Measurements from ENCODE around the gene IFT22. TPM values are rescaled to one million over a fixed set of nuclear protein-coding genes. Genes with fewer than 3 reads are reported as not detected.
"Not testable (repeated sequence)": the region's sequence is repeated elsewhere in the genome, so short reads cannot be mapped to it uniquely, and the experiment has no call there.

Gene IFT22
- total RNA-seq, 3 donors from 2014 or later: 19.7 to 33.4 (median 24.5) TPM

DNA sequence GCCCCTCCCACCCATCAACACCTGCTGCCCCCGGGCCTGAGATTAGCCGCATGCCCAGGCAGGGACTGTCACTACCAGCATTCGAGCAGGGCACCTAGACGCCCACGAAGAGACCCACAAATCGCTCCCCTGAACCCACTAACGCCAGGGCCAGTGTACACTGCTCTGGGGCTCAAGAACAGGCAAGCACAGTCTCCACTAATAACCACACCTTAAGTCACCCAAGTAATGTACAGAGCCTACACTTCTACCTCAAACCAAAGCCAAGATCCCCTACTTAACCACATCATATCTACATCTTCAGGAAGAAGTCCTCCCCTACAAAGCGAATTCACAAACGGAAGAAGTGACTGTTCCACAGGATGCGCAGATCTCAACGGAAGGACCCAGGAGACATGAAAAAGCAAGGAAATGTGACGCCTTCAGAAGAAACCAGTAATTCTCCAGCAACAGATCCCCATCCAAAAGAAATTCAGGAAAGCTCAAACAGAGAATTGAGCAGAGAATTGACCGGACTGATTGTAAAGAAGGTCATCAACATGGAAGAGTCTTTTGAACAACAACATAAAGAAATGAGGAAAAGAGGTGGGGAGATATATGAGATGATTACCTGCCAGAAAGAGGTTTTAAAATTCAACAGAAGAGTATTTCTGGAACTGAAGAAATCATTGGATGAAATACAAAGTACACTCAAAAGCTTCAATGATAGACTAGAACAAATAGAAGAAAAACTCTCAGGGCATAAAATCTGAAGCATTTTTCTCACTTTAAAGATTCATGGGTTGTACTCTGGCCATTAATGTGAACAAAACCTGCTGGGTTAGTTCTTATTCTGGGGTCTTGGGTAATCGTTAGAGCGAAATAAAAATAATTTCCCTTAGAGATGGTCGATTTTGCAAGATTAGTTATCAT is 20.9 kb downstream of the IFT22 start:
- intact Hi-C loops (cut with DNase I; ENCODE audit: low total_unique reads): no loop called here
- Histone ChIP-seq H3K27ac (no peak overlapping the region), H3K27me3 (peaks cover 10 to 66% of the 10 kb centered on the region in 2 donors), H3K4me1 (no peaks in the 10 kb centered on the region), H3K9me3 (peaks cover 29 to 31% of the 10 kb centered on the region in 2 donors), H3K36me3 (no peaks in the 10 kb centered on the region), H3K4me3 (no peak overlapping the region)
- no peak for TF ChIP-seq POLR2AphosphoS5 (IDR thresholded peaks at IDR 0.05)
- TF ChIP-seq, protein P1, sequence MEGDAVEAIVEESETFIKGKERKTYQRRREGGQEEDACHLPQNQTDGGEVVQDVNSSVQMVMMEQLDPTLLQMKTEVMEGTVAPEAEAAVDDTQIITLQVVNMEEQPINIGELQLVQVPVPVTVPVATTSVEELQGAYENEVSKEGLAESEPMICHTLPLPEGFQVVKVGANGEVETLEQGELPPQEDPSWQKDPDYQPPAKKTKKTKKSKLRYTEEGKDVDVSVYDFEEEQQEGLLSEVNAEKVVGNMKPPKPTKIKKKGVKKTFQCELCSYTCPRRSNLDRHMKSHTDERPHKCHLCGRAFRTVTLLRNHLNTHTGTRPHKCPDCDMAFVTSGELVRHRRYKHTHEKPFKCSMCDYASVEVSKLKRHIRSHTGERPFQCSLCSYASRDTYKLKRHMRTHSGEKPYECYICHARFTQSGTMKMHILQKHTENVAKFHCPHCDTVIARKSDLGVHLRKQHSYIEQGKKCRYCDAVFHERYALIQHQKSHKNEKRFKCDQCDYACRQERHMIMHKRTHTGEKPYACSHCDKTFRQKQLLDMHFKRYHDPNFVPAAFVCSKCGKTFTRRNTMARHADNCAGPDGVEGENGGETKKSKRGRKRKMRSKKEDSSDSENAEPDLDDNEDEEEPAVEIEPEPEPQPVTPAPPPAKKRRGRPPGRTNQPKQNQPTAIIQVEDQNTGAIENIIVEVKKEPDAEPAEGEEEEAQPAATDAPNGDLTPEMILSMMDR (IDR thresholded peaks at IDR 0.05): no peak
- no peak for TF ChIP-seq POLR2A (IDR thresholded peaks at IDR 0.05)
- DNase-seq (ENCODE audit: low spot score in 2 of 2): no peak

DNA sequence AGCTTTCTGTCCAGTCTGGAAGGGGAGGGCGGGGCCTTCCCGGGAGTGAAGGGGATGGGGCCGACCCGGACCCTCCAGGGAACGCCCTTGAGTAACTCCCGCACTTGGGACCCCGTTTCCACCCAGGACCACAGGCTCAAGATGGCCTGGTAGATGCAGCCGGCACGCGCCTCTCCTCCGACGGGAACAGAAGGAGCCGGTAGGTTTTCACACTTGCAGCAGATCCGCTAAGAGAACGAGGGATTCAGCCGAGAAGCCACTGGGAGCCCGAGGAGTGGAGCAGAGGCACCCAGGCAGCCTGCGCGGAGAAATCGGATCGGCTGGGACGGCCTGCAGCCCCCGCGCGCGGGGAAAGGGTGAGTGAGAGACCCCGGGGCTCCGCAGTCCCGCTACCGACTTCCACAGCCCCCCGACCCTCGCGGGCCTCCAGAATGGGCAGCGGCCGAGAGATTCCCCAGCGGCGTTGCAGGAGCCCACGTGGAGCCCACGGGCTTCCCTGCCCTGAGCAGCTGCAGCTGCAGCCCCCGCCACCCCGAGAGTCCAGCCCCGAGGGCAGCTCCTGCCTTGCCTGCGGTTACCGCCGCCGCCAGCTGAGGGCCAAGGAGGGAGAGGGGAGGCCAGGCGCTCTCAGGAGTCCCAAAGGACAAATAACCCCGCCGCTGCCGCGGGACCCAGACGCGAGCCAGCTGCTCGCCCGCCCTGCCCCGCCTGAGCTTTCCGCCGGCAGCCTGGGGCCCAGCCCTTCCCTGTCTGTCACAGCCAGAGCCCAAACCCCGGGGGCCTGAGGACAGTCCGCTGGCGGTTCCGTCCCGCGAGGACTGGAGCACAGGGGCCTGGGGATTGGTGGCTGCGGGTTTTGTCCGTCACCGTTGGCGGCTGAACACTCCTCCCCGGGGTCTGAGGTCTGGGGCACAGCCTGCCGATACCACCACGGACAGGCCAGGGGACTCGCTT is 21.8 kb downstream of the IFT22 start:
- intact Hi-C loops (cut with DNase I; ENCODE audit: low total_unique reads): loop anchor here (5.0 kb wide), 1 partner anchor 237 kb away; no protein-coding TSS in a partner anchor
- DNase-seq (ENCODE audit: low spot score in 2 of 2): no peak
- Histone ChIP-seq H3K4me3 (peak overlapping the region in 1 of 3 donors; percentile 44), H3K27me3 (peaks cover 10 to 72% of the 10 kb centered on the region in 2 donors), H3K4me1 (no peaks in the 10 kb centered on the region), H3K27ac (no peak overlapping the region), H3K9me3 (peaks cover 29 to 31% of the 10 kb centered on the region in 2 donors), H3K36me3 (no peaks in the 10 kb centered on the region)
- TF ChIP-seq POLR2AphosphoS5 (IDR thresholded peaks at IDR 0.05) (no peak), POLR2A (IDR thresholded peaks at IDR 0.05) (no peak)
- TF ChIP-seq, protein P1 (IDR thresholded peaks at IDR 0.05): no peak

DNA sequence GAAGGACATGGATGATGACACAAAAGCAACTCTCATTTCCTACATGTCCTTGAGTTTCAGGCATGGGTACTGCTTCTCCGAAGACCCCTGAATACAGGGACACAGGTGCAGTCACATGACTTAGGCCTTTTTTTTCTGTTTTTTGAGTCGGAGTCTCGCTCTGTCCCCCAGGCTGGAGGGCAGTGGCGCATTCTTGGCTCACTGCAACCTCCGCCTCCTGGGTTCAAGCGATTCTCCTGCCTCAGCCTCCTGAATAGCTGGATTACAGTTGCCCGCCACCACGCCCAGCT is 26.8 kb downstream of the IFT22 start:
- H3K9me3 ChIP-seq: peaks cover 0 to 7% of the 10 kb centered on the region in 2 donors
- no peak overlapping the region for H3K4me3 ChIP-seq
- peaks cover under 1 to 43% of the 10 kb centered on the region in 2 donors for H3K27me3 ChIP-seq
- no peak for TF ChIP-seq POLR2A (IDR thresholded peaks at IDR 0.05)
- TF ChIP-seq, protein P1 (IDR thresholded peaks at IDR 0.05): no peak
- TF ChIP-seq POLR2AphosphoS5 (IDR thresholded peaks at IDR 0.05): no peak
- H3K27ac ChIP-seq: no peak overlapping the region
- no peak for DNase-seq (ENCODE audit: low spot score in 2 of 2)
- no peaks in the 10 kb centered on the region for H3K4me1 ChIP-seq
- H3K36me3 ChIP-seq: no peaks in the 10 kb centered on the region
- intact Hi-C loops (cut with DNase I; ENCODE audit: low total_unique reads): loop anchor here (5.0 kb wide), 1 partner anchor 232 kb away; no protein-coding TSS in a partner anchor

DNA sequence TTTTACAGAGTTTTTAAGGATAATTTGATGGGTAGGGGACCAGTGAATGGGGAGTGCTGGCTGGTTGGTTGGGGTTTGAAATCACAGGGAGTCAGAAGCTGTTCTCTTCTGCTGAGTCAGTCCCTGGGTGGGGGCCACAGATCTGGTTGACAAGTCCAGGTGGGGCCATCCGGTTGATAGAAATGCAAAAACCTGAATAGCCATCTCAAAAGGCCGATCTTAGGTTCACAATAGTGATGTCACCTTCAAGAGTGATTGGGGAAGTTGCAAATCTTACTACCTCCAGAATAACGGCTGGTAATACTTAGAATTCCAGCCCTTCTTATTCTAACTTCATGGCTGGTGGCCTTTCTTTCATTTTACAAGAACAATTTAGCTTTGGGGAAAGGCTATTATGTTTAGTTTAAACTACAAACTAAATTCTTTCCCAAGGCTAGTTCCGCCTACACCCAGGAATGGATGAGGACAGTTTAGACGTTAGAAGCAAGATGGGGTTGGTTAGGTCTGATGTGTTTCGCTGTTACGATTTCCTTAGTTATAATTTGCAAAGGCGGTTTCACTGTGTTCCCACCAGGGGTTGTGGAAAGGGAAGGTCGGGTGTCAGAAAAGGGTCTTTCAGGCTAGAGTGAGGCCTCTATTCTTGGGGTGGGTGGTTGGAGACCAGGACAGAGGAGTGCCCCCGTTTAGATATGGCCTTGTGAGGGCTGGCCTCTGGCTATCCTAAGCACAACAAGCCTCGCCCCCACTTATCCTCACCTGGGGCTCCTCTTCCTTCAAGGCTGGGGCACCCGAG is 27.4 kb downstream of the IFT22 start:
- intact Hi-C loops (cut with DNase I; ENCODE audit: low total_unique reads): no loop called here
- peaks cover 0 to 2% of the 10 kb centered on the region in 2 donors for H3K9me3 ChIP-seq
- no peak overlapping the region for H3K4me3 ChIP-seq
- peaks cover 0 to 39% of the 10 kb centered on the region in 2 donors for H3K27me3 ChIP-seq
- TF ChIP-seq, protein P1 (IDR thresholded peaks at IDR 0.05): no peak
- no peak for TF ChIP-seq POLR2A (IDR thresholded peaks at IDR 0.05)
- TF ChIP-seq POLR2AphosphoS5 (IDR thresholded peaks at IDR 0.05): no peak
- no peak for DNase-seq (ENCODE audit: low spot score in 2 of 2)
- H3K36me3 ChIP-seq: no peaks in the 10 kb centered on the region
- no peaks in the 10 kb centered on the region for H3K4me1 ChIP-seq
- H3K27ac ChIP-seq: no peak overlapping the region

DNA sequence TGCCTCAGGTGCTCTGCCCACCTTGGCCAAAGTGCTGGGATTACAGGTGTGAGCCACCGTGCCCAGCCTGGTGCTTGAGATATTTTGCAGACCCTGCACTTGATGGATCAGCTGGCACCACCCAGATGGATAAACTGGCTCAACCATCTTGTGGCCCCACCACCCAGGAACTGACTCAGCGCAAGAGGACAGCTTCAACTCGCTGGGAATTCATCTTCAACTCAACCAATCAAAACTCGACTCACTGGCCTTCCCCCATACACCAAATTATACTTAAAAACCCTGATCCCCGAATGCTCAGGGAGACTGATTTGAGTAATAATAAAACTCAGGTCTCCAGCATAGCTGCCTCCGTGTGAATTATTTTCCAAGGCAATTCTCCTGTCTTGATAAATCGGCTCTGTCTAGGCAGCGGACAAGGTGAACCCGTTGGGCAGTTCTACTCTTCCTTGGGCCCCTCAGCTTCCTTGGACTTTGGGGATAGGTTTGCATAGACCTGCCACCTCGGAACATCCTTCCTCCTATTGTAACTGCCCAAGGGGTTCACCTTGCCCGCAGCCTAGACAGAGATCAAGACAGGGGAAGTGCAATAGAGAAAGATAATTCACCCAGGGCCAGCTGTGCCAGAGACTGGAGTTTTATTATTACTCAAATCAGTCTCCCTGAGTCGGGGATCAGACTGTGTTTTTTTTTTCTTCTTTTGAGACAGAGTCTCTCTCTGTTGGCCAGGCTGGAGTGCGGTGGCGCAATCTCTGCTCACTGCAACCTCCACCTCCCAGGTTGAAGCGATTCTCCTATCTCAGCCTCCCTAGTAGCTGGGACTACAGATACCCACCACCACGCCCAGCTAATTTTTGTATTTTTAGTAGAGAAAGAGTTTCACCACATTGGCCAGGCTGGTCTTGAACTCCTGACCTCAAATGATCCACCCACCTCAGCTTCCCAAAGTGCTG is 28.3 kb downstream of the IFT22 start:
- H3K4me1 ChIP-seq; DNase-seq (ENCODE audit: low spot score in 2 of 2); H3K36me3 ChIP-seq; H3K27ac ChIP-seq; intact Hi-C loops (cut with DNase I; ENCODE audit: low total_unique reads); H3K4me3 ChIP-seq; H3K9me3 ChIP-seq: not testable (repeated sequence)
- peaks cover 0 to 31% of the 10 kb centered on the region in 2 donors for H3K27me3 ChIP-seq

DNA sequence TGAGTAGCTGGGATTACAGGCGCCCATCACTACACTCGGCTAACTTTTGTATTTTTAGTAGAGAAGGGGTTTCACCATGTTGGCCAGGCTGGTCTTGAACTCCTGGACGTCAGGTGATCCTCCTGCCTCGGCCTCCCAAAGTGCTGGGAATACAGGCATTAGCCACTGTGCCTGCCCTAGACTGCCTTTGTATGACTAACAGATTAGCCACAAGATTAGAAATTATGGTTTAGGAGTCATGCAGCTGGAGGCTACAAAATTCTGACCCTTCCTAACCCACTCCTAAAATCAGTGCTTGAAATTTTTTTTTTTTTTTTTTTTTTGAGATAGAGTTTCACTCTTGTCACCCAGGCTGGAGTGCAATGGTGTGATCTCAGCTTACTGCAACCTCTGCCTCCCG is 29.0 kb downstream of the IFT22 start:
- DNase-seq (ENCODE audit: low spot score in 2 of 2); H3K4me1 ChIP-seq; H3K27ac ChIP-seq; H3K4me3 ChIP-seq; H3K9me3 ChIP-seq; H3K36me3 ChIP-seq; intact Hi-C loops (cut with DNase I; ENCODE audit: low total_unique reads): not testable (repeated sequence)
- peaks cover 0 to 28% of the 10 kb centered on the region in 2 donors for H3K27me3 ChIP-seq

Data from breast epithelium (tissue), 4 donors.